ENCODE measurements around the gene UCK2.

The UCK2 gene

GRCh38 chr1:165844114-165844798 lies 16.8 kb downstream of the UCK2 start:
- H3K27me3 ChIP-seq (ENCODE audit: insufficient read depth, poor library complexity, severe bottlenecking): no peaks in the 10 kb centered on the region
- TF ChIP-seq CTCF (IDR thresholded peaks at IDR 0.05; ENCODE audit: insufficient read depth, low read length) (no peak), GABPA (IDR thresholded peaks at IDR 0.05; ENCODE audit: low read depth) (no peak), POLR2AphosphoS5 (IDR thresholded peaks at IDR 0.05; ENCODE audit: low read depth) (no peak), SPI1 (IDR thresholded peaks at IDR 0.05; ENCODE audit: borderline replicate concordance, low read depth) (no peak)
- TF ChIP-seq, protein P1, sequence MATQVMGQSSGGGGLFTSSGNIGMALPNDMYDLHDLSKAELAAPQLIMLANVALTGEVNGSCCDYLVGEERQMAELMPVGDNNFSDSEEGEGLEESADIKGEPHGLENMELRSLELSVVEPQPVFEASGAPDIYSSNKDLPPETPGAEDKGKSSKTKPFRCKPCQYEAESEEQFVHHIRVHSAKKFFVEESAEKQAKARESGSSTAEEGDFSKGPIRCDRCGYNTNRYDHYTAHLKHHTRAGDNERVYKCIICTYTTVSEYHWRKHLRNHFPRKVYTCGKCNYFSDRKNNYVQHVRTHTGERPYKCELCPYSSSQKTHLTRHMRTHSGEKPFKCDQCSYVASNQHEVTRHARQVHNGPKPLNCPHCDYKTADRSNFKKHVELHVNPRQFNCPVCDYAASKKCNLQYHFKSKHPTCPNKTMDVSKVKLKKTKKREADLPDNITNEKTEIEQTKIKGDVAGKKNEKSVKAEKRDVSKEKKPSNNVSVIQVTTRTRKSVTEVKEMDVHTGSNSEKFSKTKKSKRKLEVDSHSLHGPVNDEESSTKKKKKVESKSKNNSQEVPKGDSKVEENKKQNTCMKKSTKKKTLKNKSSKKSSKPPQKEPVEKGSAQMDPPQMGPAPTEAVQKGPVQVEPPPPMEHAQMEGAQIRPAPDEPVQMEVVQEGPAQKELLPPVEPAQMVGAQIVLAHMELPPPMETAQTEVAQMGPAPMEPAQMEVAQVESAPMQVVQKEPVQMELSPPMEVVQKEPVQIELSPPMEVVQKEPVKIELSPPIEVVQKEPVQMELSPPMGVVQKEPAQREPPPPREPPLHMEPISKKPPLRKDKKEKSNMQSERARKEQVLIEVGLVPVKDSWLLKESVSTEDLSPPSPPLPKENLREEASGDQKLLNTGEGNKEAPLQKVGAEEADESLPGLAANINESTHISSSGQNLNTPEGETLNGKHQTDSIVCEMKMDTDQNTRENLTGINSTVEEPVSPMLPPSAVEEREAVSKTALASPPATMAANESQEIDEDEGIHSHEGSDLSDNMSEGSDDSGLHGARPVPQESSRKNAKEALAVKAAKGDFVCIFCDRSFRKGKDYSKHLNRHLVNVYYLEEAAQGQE (IDR thresholded peaks at IDR 0.05; ENCODE audit: insufficient replicate concordance, low read depth): no peak
- no peak for DNase-seq (ENCODE audit: low read depth in 1 of 2, low spot score in 1 of 2)
- no peak overlapping the region for H3K27ac ChIP-seq (replicated peaks)
- H3K4me3 ChIP-seq (replicated peaks; ENCODE audit: insufficient read depth, low read length): no peak overlapping the region

DNA sequence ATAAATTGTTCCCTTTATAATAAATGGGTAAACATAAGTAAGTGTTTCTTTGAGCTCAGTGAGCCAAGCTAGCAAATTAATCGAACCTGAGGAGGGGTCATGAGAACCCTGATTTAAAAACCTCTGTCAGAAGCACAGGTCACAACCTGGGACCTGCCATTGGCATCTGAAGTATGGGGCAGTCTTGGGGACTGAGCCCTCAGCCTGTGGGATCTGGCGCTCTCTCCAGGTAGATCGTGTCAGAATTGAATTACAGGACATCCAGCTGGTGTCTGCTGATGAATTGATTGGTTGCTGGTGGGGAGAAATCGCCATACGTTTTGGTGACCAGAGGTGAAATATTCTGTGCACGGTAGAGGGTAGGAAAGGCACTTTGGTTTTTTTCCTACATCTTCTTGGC lies 17.5 kb downstream of the UCK2 start:
- Histone ChIP-seq H3K27me3 (ENCODE audit: insufficient read depth, poor library complexity, severe bottlenecking) (no peaks in the 10 kb centered on the region), H3K4me3 (replicated peaks; ENCODE audit: insufficient read depth, low read length) (no peak overlapping the region), H3K27ac (replicated peaks) (no peak overlapping the region)
- DNase-seq (ENCODE audit: low read depth in 1 of 2, low spot score in 1 of 2): no peak
- TF ChIP-seq SPI1 (IDR thresholded peaks at IDR 0.05; ENCODE audit: borderline replicate concordance, low read depth) (no peak), GABPA (IDR thresholded peaks at IDR 0.05; ENCODE audit: low read depth) (no peak)
- TF ChIP-seq, protein P1 (IDR thresholded peaks at IDR 0.05; ENCODE audit: insufficient replicate concordance, low read depth): no peak

GRCh38 chr1:165845569-165845968 lies 18.2 kb downstream of the UCK2 start:
- H3K4me3 ChIP-seq (replicated peaks; ENCODE audit: insufficient read depth, low read length): no peak overlapping the region
- H3K27ac ChIP-seq (replicated peaks): no peak overlapping the region
- TF ChIP-seq, protein P1 (IDR thresholded peaks at IDR 0.05; ENCODE audit: insufficient replicate concordance, low read depth): no peak
- TF ChIP-seq SPI1 (IDR thresholded peaks at IDR 0.05; ENCODE audit: borderline replicate concordance, low read depth) (no peak), GABPA (IDR thresholded peaks at IDR 0.05; ENCODE audit: low read depth) (no peak), CTCF (IDR thresholded peaks at IDR 0.05; ENCODE audit: insufficient read depth, low read length) (no peak), POLR2AphosphoS5 (IDR thresholded peaks at IDR 0.05; ENCODE audit: low read depth) (no peak)

More at GRCh38 chr1:165845569-165845968, 18.2 kb downstream of the UCK2 start:
- no peak for DNase-seq (ENCODE audit: low read depth in 1 of 2, low spot score in 1 of 2)
- no peaks in the 10 kb centered on the region for H3K27me3 ChIP-seq (ENCODE audit: insufficient read depth, poor library complexity, severe bottlenecking)
